HT-29 (cell line): Measurements from ENCODE around the gene PIGX. TPM values are rescaled to one million over a fixed set of nuclear protein-coding genes. Genes with fewer than 3 reads are reported as not detected.

Source experiments
- DNase-seq: peaks from one replicate; pipeline ENCODE4 v3.0.0-alpha.2; 2015; ENCODE audit warnings: low spot score
- small RNA-seq: library from RNA; depleted of rRNA; stranded (forward); fragments of <200 nt; gene quantifications from one replicate; pipeline ENCODE3, GENCODE V24; 2014
- total RNA-seq: library from RNA; depleted of rRNA; stranded (reverse); fragments of >200 nt; shearing (Covaris generic); gene quantifications from 2 replicates; pipeline ENCODE4 v1.2.3, GENCODE V29; 2014; rRNA removed

Gene PIGX
- total RNA-seq, 1 experiment from 2014 or later = 16.7 TPM

GRCh38 chr3:196754091-196754981 lies 42.2 kb downstream of the PIGX start:
- DNase-seq = peak; percentile 77

GRCh38 chr3:196756732-196757131 lies 44.6 kb downstream of the PIGX start:
- no peak for DNase-seq

GRCh38 chr3:196757876-196758739 lies 45.9 kb downstream of the PIGX start:
- DNase-seq = no peak

DNA sequence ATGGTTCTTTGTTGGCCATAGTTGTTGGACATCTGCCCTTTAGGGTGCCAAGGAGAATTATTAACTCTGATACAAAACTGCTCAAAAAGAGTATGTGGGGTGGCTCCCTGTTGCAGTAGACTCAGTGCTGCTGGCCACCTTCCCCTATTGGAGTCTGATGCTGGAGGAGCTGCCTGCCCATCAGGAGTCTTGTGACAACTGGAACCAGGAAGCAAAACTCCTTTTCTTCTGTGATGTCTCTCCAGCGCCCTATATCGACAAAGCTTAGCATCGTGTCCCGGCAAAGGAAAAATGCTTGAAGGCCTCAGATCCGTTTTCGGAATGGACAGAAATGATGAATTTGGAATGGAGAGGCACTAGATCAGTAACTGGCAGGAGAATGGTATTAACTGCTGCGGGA lies 51.0 kb downstream of the PIGX start:
- DNase-seq = no peak

- DNase-seq = no peak
These were observed 53.3 kb downstream of the PIGX start for GRCh38 chr3:196765454-196765853.

DNA sequence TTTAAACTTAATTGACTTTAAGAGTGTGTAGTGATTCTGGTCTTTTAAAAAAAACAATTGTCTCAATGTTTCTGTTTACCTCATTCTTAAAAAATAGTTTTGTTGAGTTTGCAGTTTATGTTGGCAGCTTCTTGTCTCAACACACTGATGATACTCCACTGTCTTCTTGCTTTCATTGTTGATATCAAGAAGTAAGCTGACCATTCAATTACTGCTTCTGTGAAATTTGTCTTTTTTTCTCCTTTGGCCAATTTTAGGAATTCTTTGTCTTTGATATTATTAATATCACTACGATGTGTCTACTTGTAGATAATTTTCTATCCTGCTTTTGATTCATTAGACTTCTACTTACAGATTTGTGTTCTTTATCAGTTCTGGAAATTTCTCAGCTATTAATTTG lies 58.9 kb downstream of the PIGX start:
- DNase-seq = no peak

- no peak for DNase-seq
These were observed 59.9 kb downstream of the PIGX start for GRCh38 chr3:196772102-196772501.

GRCh38 chr3:196772897-196773296 lies 60.7 kb downstream of the PIGX start:
- DNase-seq = no peak

GRCh38 chr3:196774191-196774820 lies 62.1 kb downstream of the PIGX start:
- no peak for DNase-seq

DNA sequence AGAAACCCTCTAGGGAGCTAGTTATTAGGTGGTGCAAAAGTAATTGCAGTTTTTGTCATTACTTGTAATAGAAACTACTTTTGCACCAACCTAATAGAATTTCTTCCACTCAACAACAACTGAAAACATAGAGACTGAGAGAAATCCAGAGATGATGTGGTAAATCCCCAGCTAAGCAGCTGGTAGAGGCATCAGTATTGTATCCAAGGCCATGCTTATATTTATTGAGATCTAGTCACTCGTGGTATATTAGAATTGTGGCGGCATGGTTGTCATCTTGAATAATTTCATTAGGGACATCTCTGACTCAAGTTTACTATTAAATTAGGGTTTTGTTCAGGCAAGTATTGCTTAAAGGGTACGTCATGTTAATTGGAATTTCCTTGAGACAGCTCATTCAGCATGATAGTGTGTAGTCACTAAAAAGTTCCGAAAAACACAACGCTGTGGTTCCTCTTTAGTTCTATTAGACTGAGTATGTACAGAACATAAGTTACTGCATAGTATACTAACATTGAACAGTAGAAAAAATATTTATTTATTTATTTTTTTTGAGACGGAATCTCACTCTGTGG lies 62.8 kb downstream of the PIGX start:
- no peak for DNase-seq

DNA sequence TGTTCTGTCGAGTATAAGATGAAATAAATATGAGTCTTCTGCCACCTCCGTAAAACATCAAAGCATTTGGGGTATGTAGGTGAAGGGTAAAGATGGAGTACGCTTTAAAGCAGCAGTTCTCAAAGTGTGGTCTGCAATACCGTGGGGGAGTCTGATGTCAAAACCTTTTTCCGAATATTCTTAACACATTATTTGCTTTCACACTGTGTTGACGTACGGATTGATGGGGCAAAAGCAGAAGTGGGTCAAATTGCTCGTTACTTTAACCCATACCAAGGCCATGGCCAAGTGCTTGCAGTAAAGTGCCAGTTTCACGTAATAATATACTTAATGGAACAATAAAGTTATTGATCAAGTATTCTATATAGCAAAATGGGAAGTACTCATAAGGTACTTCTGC lies 63.8 kb downstream of the PIGX start:
- no peak for DNase-seq

DNA sequence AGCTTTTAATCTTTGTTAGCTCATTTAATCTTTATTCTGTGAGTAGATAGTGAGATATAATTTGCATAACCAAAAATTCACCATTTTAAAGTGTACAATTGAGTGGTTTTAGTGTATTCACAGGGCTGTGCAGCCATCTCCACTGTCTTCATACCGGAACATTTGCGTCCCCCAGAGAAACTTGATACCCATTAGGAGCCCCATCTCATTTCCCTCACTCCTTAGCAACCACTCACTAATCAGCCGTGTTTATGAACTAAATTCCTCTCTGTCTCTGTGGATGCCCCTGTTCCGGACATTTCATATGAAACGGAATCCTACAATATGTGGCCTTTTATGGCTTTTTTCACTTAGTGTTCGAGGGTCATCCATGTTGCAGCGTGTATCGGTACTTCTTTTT lies 65.7 kb downstream of the PIGX start:
- DNase-seq = no peak

DNA sequence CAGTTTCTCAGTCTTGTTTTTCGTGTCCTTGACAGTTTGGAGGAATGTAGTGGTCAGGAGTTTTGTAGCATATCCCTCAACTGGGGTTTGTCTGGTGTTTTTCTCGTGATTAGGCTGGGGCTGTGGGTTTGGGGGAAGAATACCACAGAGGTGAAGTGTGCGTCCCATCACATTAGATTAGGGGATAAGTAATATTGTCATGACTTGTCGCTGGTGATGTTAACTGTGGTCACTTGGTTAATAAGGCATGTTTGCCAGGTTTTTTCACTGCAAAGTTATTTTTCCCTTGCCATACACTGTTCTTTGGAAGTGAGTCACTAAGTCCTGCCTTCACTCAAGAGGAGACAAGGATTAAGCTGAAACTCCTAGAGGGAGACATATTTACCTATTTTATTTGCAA lies 66.6 kb downstream of the PIGX start:
- no peak for DNase-seq

DNA sequence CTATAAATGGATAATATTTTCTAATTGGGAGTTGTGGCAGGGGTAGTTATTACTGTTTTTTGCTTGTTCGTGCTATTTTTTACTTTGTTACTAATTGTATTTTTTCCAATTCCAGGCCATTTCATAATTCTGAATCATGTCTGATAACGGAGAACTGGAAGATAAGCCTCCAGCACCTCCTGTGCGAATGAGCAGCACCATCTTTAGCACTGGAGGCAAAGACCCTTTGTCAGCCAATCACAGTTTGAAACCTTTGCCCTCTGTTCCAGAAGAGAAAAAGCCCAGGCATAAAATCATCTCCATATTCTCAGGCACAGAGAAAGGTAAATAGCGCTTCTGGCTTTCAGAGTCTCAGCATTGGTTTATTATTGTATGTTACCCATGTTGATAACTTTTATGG lies 70.3 kb downstream of the PIGX start:
- DNase-seq = no peak

Small RNA genes within 50 kb of the gene (small RNA-seq; reads per million reads assigned to genes)
- gene RNU4-89P (not detected), gene RNU6-42P (not detected), gene RNU6-646P (not detected)

Other genes starting within 250 kb of the PIGX start
- gene RNF168, start 208.6 kb upstream of the PIGX start, total RNA-seq = 19.4 and 19.5 TPM in 2 replicates
- gene SMCO1, start 197.0 kb upstream of the PIGX start, total RNA-seq = not detected in 2 replicates
- gene WDR53, start 143.8 kb upstream of the PIGX start, total RNA-seq = 4.2 and 5.3 TPM in 2 replicates
- gene FBXO45, start 143.7 kb upstream of the PIGX start, total RNA-seq = 10.6 and 12.7 TPM in 2 replicates
- not detected in 2 replicates for gene NRROS, start 72.7 kb upstream of the PIGX start, total RNA-seq
- 0.15 and 0.52 TPM in 2 replicates for gene CEP19, start 127 bp upstream of the PIGX start, total RNA-seq
- 26.8 and 29.5 TPM in 2 replicates for gene PAK2, start 27.5 kb downstream of the PIGX start, total RNA-seq
- gene SENP5, start 155.5 kb downstream of the PIGX start, total RNA-seq = 18.8 and 21.1 TPM in 2 replicates
- 46.7 and 67.1 TPM in 2 replicates for gene NCBP2, start 230.2 kb downstream of the PIGX start, total RNA-seq